ENCODE data around the gene ATP5PB. TPM values are rescaled to one million over a fixed set of nuclear protein-coding genes. Genes with fewer than 3 reads are reported as not detected.
A peak's percentile ranks its signal among the peaks of the same experiment; 100 is the strongest.

ATP5PB gene
- polyA plus RNA-seq, 3 donors, result 112 to 597 (median 557) TPM

DNA sequence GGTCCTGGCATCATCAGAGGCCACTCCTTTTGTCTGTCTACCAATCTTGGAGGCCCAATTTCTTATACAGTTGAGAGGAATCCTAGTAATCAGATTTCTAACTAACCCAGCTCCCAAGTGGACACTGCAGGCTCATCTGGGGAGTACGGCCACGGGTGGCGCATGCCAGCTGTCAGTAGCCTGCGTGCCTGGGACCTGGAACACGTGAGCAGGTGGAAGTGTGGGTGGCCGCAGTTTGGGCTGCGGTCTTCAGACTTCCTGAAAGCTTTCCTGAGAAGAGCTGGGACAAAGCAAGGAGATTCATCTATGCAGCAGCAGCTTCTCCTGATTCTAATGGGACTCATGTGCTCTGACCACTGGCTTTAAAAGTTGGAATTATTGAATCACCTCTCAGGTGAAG lies 41.8 kb downstream of the ATP5PB start:
- Histone ChIP-seq H3K27me3 (ENCODE audit: control insufficient read depth in 2 of 2, insufficient read depth in 2 of 2, low read length in 2 of 2) (no peaks in the 10 kb centered on the region), H3K4me3 (replicated peaks in 1 of 3; ENCODE audit: low read depth in 2 of 3, low read length in 3 of 3) (no peak overlapping the region), H3K9ac (ENCODE audit: insufficient read depth, low read length, poor library complexity, severe bottlenecking) (no peak overlapping the region), H3K4me1 (ENCODE audit: control insufficient read depth in 1 of 2, insufficient read depth in 2 of 2, low read length in 2 of 2) (peaks cover 54 to 55% of the 10 kb centered on the region in 2 donors), H3K4me2 (replicated peaks; ENCODE audit: extremely low read depth, low read length, poor library complexity, severe bottlenecking) (no peak overlapping the region), H3K79me2 (ENCODE audit: insufficient read depth, low read length) (no peaks in the 10 kb centered on the region), H4K20me1 (ENCODE audit: insufficient read depth, low read length) (no peaks in the 10 kb centered on the region), H3K27ac (ENCODE audit: low read depth in 1 of 2, low read length in 2 of 2) (peak overlapping the region in 1 of 2 donors; percentile 93), H3K36me3 (replicated peaks in 1 of 2; ENCODE audit: control insufficient read depth in 1 of 2, insufficient read depth in 2 of 2, low read length in 2 of 2) (no peaks in the 10 kb centered on the region), H3K9me3 (replicated peaks in 1 of 2; ENCODE audit: control insufficient read depth in 1 of 2, insufficient read depth in 1 of 2, low read length in 2 of 2) (no peaks in the 10 kb centered on the region), H2AFZ (ENCODE audit: insufficient read depth, low read depth, low read length, poor library complexity, severe bottlenecking) (no peak overlapping the region)
- H3K4me1 Mint-ChIP-seq, result peaks cover 47% of the 10 kb centered on the region
- TF ChIP-seq CTCF (IDR thresholded peaks at IDR 0.05), result no peak
- H3K27ac Mint-ChIP-seq, result peak overlapping the region in 3 of 7 donors; percentile 18 to 55 (median 41)
- intact Hi-C loops (cut with micrococcal nuclease), result no loop called here
- 85% methylated on average over 7 of the region's 7 CpGs for WGBS (ENCODE audit: insufficient coverage)
- H3K27me3 Mint-ChIP-seq (ENCODE audit: low read depth in 3 of 3), result no peaks in the 10 kb centered on the region
- no peak for DNase-seq
- H3K9me3 Mint-ChIP-seq, result no peaks in the 10 kb centered on the region
- no peaks in the 10 kb centered on the region for H3K36me3 Mint-ChIP-seq
- no peak overlapping the region for H3K4me3 Mint-ChIP-seq

DNA sequence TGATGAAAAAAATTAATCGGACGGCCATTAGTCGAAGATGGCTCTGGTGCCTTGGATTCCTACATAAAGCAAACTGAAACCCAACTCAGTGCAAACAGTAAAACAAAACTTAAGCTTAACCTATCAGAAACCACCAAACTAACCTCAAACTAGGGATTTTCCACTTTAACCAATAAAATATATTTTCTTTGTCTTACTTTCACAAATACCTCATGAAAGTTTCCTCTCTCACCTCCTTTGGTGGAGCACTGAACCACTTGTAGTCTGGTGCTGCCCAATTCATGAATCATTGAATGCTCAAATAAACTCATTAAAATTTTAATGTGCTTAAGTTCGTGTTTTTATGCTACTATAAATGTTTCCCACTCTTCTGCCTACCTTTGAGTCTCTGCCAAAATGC lies 47.1 kb downstream of the ATP5PB start:
- Histone ChIP-seq H3K4me3 (replicated peaks in 1 of 3; ENCODE audit: low read depth in 2 of 3, low read length in 3 of 3) (no peak overlapping the region), H3K27ac (ENCODE audit: low read depth in 1 of 2, low read length in 2 of 2) (no peak overlapping the region), H3K36me3 (replicated peaks in 1 of 2; ENCODE audit: control insufficient read depth in 1 of 2, insufficient read depth in 2 of 2, low read length in 2 of 2) (no peaks in the 10 kb centered on the region), H3K4me1 (ENCODE audit: control insufficient read depth in 1 of 2, insufficient read depth in 2 of 2, low read length in 2 of 2) (peaks cover 25 to 32% of the 10 kb centered on the region in 2 donors), H3K79me2 (ENCODE audit: insufficient read depth, low read length) (no peaks in the 10 kb centered on the region), H3K9ac (ENCODE audit: insufficient read depth, low read length, poor library complexity, severe bottlenecking) (no peak overlapping the region), H3K9me3 (replicated peaks in 1 of 2; ENCODE audit: control insufficient read depth in 1 of 2, insufficient read depth in 1 of 2, low read length in 2 of 2) (no peaks in the 10 kb centered on the region), H3K4me2 (replicated peaks; ENCODE audit: extremely low read depth, low read length, poor library complexity, severe bottlenecking) (no peak overlapping the region), H3K27me3 (ENCODE audit: control insufficient read depth in 2 of 2, insufficient read depth in 2 of 2, low read length in 2 of 2) (no peaks in the 10 kb centered on the region), H2AFZ (ENCODE audit: insufficient read depth, low read depth, low read length, poor library complexity, severe bottlenecking) (no peak overlapping the region), H4K20me1 (ENCODE audit: insufficient read depth, low read length) (no peaks in the 10 kb centered on the region)
- 100% methylated on average over 4 of the region's 4 CpGs for WGBS (ENCODE audit: insufficient coverage)
- Mint-ChIP-seq H3K9me3 (peaks cover 0 to 3% (median 0%) of the 10 kb centered on the region in 7 donors), H3K27ac (peak overlapping the region in 1 of 7 donors; percentile 30), H3K4me3 (no peak overlapping the region), H3K36me3 (peaks cover 5 to 11% of the 10 kb centered on the region in 2 donors), H3K27me3 (ENCODE audit: low read depth in 3 of 3) (peaks cover 0 to 3% (median 0%) of the 10 kb centered on the region in 3 donors), H3K4me1 (peaks cover 35% of the 10 kb centered on the region)
- intact Hi-C loops (cut with micrococcal nuclease), result no loop called here
- no peak for DNase-seq
- no peak for TF ChIP-seq CTCF (IDR thresholded peaks at IDR 0.05)

Data from CD14-positive monocyte (primary cell).